HepG2 (cell line): Measurements from ENCODE around the gene COG8. TPM values are rescaled to one million over a fixed set of nuclear protein-coding genes. Genes with fewer than 3 reads are reported as not detected.
A peak's percentile ranks its signal among the peaks of the same experiment; 100 is the strongest.

Source experiments
- ATAC-seq: fragments of 200-7000 bp; cut with Tn5 transposase; 3 replicates; pipeline ENCODE4 v1.9.1; 2020; ENCODE audit warnings: mild to moderate bottlenecking, moderate library complexity
- BruUV-seq: library from RNA; stranded (reverse); fragments of 400-500 nt; replicated peaks from 2 replicates; lab custom pipeline; 2021; lab: Mats Ljungman, UMichigan
- CTCF ChIA-PET: fragments of 300-600 bp; formaldehyde crosslinking; extraction: SDS; loops from one replicate; lab custom pipeline; 2021; ENCODE audit warnings: low total read pairs, inconsistent platforms, low intra/inter-chr PET ratio; lab: Yijun Ruan, JAX
- POLR2A ChIA-PET: fragments of 350-600 bp; sonication (Branson Sonifier 250); formaldehyde crosslinking; loops from one replicate; lab custom pipeline; 2020; ENCODE audit warnings: antibody characterized with exemption, inconsistent platforms; lab: Yijun Ruan, JAX
- DNase-seq: peaks from one replicate; pipeline ENCODE4 v3.0.0-alpha.2; 2015; ENCODE audit warnings: low spot score
- FAIRE-seq: peaks from 3 replicates; lab custom pipeline; 2011; peaks lifted over from hg19 to GRCh38; lab: Jason Lieb, UNC
- H2AFZ ChIP-seq: one replicate; pipeline ENCODE4 v1.6.1; 2011; ENCODE audit warnings: low read length, inconsistent platforms
- H3K27ac ChIP-seq: fragments of 300-600 bp; 3 replicates; pipeline ENCODE4 v1.8.0; 2011; ENCODE audit warnings: mixed run types, mild to moderate bottlenecking, mixed read lengths, low read length, inconsistent platforms; ENCODE audit not compliant: insufficient read depth; ENCODE audit errors: extremely low read length
- H3K27me3 ChIP-seq, 2 experiments: fragments of 200-600 bp in 1 of 2; 2 replicates in 1 of 2; 3 replicates in 1 of 2; pipeline versions ENCODE4 v1.6.0 to v1.8.0; 2011; ENCODE audit warnings: low read length in 2 of 2, mild to moderate bottlenecking in 2 of 2, moderate library complexity in 2 of 2, inconsistent platforms in 1 of 2; ENCODE audit not compliant: insufficient read depth in 2 of 2, control insufficient read depth in 1 of 2
- H3K36me3 ChIP-seq, 2 experiments: fragments of 200-600 bp in 1 of 2; replicated peaks in 1 of 2; 2 replicates in 1 of 2; 3 replicates in 1 of 2; pipeline versions ENCODE4 v1.5.1 to v1.8.0; 2011; ENCODE audit warnings: low read length in 2 of 2, inconsistent platforms in 1 of 2; ENCODE audit not compliant: insufficient read depth in 2 of 2, control insufficient read depth in 1 of 2
- H3K4me1 ChIP-seq: 2 replicates; pipeline ENCODE4 v1.5.1; 2012; ENCODE audit warnings: low read length, inconsistent platforms; ENCODE audit not compliant: insufficient read depth
- H3K4me2 ChIP-seq: 2 replicates; pipeline ENCODE4 v1.6.0; 2011; ENCODE audit warnings: low read depth, low read length, inconsistent platforms
- H3K4me3 ChIP-seq, 3 experiments: fragments of 200-600 bp in 1 of 3; sonication (generic), shearing (Covaris generic) in 1 of 3; replicated peaks in 1 of 3; 2 replicates each; pipeline ENCODE4 v1.5.1; 2011 to 2016; ENCODE audit warnings: low read length in 3 of 3, inconsistent platforms in 2 of 3, low read depth in 2 of 3, mild to moderate bottlenecking in 2 of 3, control low read depth in 1 of 3, mixed read lengths in 1 of 3; ENCODE audit not compliant: insufficient read depth in 1 of 3
- H3K79me2 ChIP-seq: one replicate; pipeline ENCODE4 v1.6.1; 2011; ENCODE audit warnings: low read length, inconsistent platforms; ENCODE audit not compliant: insufficient read depth
- H3K9ac ChIP-seq: 2 replicates; pipeline ENCODE4 v1.6.0; 2011; ENCODE audit warnings: mild to moderate bottlenecking, low read depth, low read length, inconsistent platforms; ENCODE audit not compliant: insufficient read depth
- H3K9me3 ChIP-seq: 2 replicates; pipeline ENCODE4 v1.5.1; 2012; ENCODE audit warnings: mild to moderate bottlenecking, low read length
- H4K20me1 ChIP-seq: 2 replicates; pipeline ENCODE4 v1.6.0; 2011; ENCODE audit warnings: inconsistent platforms, mild to moderate bottlenecking, low read length, moderate library complexity; ENCODE audit not compliant: insufficient read depth
- AGO2 ChIP-seq: fragments of 200-400 bp; formaldehyde crosslinking; optimal IDR thresholded peaks from 2 replicates; pipeline ENCODE3; 2017; ENCODE audit warnings: mild to moderate bottlenecking, low read depth, low read length, moderate library complexity
- DR1 ChIP-seq: sonication (generic); formaldehyde crosslinking; IDR thresholded peaks from 2 replicates; pipeline ENCODE4 v1.8.0; 2021; ENCODE audit warnings: mild to moderate bottlenecking, missing genetic modification reagents, inconsistent platforms
- GZF1 ChIP-seq: sonication (generic); formaldehyde crosslinking; IDR thresholded peaks from 2 replicates; pipeline ENCODE4 v1.5.1; 2020; ENCODE audit warnings: mild to moderate bottlenecking, missing genetic modification reagents
- HNF4G ChIP-seq, 2 experiments: sonication (generic) in 1 of 2; formaldehyde crosslinking in 1 of 2; IDR thresholded peaks; 2 replicates each; pipeline versions ENCODE4 v1.4.0 to v1.6.1; 2011 to 2020; ENCODE audit warnings: borderline replicate concordance in 2 of 2, low read depth in 2 of 2, mild to moderate bottlenecking in 2 of 2, low read length in 1 of 2, missing genetic modification reagents in 1 of 2, moderate library complexity in 1 of 2
- POLR2G ChIP-seq: fragments of 200-400 bp; formaldehyde crosslinking; IDR thresholded peaks from 2 replicates; pipeline ENCODE4 v1.6.1; 2018; ENCODE audit warnings: mild to moderate bottlenecking, low read depth, low read length, moderate library complexity
- RBM22 ChIP-seq: fragments of 200-400 bp; formaldehyde crosslinking; optimal IDR thresholded peaks from 2 replicates; pipeline ENCODE3; 2017; ENCODE audit warnings: mild to moderate bottlenecking, low read length, moderate library complexity
- TRAFD1 ChIP-seq: sonication (generic); formaldehyde crosslinking; IDR thresholded peaks from 2 replicates; pipeline ENCODE4 v1.5.1; 2020; ENCODE audit warnings: missing genetic modification reagents, mild to moderate bottlenecking, borderline replicate concordance
- ZNF530 ChIP-seq: sonication (generic); formaldehyde crosslinking; IDR thresholded peaks from 2 replicates; pipeline ENCODE4 v1.5.0; 2020; ENCODE audit warnings: low read depth, mild to moderate bottlenecking, missing genetic modification reagents
- WGBS: methylation state at CpG from one replicate; pipeline ENCODE4 v1.1.6; 2017; ENCODE audit warnings: low lambda C conversion rate; 5-methylcytosine and 5-hydroxymethylcytosine counted together
- in situ Hi-C: cut with HindIII; loops from 2 replicates; pipeline ENCODE4 v1.10.0; 2017; ENCODE audit warnings: low pct_unique_long_range_greater_than_20kb; ENCODE audit not compliant: extremely low pct_ligation_motif_present
- intact Hi-C: fragments of 100-400 bp; cut with micrococcal nuclease; formaldehyde crosslinking; loops from one replicate; pipeline ENCODE4 v1.10.0; 2022; ENCODE audit not compliant: unreplicated experiment
- polyA plus RNA-seq, 8 experiments: library from polyadenylated mRNA; depleted of rRNA in 3 of 8; stranded (reverse) in 7 of 8; unstranded in 1 of 8; fragments of >200 nt; fragmentation: Illumina TruSeq in 4 of 8; extraction: Trizol in 4 of 8; gene quantifications; 2 replicates each; pipeline versions ENCODE4 v1.2.1 to v1.2.3, GENCODE V29; 2011 to 2016; ENCODE audit warnings: low read depth in 4 of 8, missing spikeins in 1 of 8, mixed read lengths in 1 of 8; ENCODE audit not compliant: insufficient read depth in 1 of 8
- total RNA-seq, 5 experiments: library from RNA; depleted of rRNA; stranded (reverse); fragments of >200 nt; fragmentation: Illumina TruSeq; extraction: Trizol; gene quantifications; 2 replicates each; pipeline ENCODE4 v1.2.3, GENCODE V29; 2016; ENCODE audit warnings: low read depth in 1 of 5

The COG8 gene
- total and polyA plus RNA-seq, 2 of the 13 experiments (the other 11 are each of a cell fraction or from before 2014, with no cell fraction given), result 45.5 to 52.1 TPM

- no peaks in the 10 kb centered on the region for H3K27me3 ChIP-seq
- no peak overlapping the region for H3K9ac ChIP-seq
- H3K4me3 ChIP-seq, result no peak overlapping the region
- ChIA-PET CTCF (no interaction called here), POLR2A (interaction anchor here (1.4 kb wide), 1 partner anchor 18 kb away, joined by 4 read pairs; no protein-coding TSS in a partner anchor)
- H3K9me3 ChIP-seq, result no peaks in the 10 kb centered on the region
- H3K27ac ChIP-seq, result no peak overlapping the region
- BruUV-seq, result no TSS peak
- H3K4me2 ChIP-seq, result no peak overlapping the region
- H2AFZ ChIP-seq, result no peak overlapping the region
- peaks cover 33% of the 10 kb centered on the region for H3K79me2 ChIP-seq
- peaks cover 34% of the 10 kb centered on the region for H3K4me1 ChIP-seq
- TF ChIP-seq GZF1 (CRISPR knock-in tag) (no peak), TRAFD1 (CRISPR knock-in tag) (no peak), HNF4G (IDR thresholded peaks at IDR 0.05; ENCODE audit: borderline replicate concordance, low read depth, low read length) (no peak), HNF4G (CRISPR knock-in tag; IDR thresholded peaks at IDR 0.05; ENCODE audit: borderline replicate concordance, low read depth) (no peak), RBM22 (peak; percentile 43), DR1 (CRISPR knock-in tag) (0 out of 2 replicates have a peak, but pooled peaks have one; percentile 27), AGO2 (peak; percentile 49), ZNF530 (CRISPR knock-in tag) (no peak), POLR2G (peak; percentile 52; the same call in 1 of the 2 replicates)
- intact Hi-C loops, result no loop called here
- FAIRE-seq (no peak), ATAC-seq (no peak), DNase-seq (no peak)
- H3K36me3 ChIP-seq, result peaks cover 43 to 70% of the 10 kb centered on the region in 2 experiments
- 98% methylated on average over 7 of the region's 7 CpGs for WGBS
- peaks cover 21% of the 10 kb centered on the region for H4K20me1 ChIP-seq
- in situ Hi-C loops, result no loop called here
These were observed 17.0 kb downstream of the COG8 start for GRCh38 chr16:69322343-69322742.
